Large intestine (tissue), 3 donors: ENCODE data around the gene PCBP3. TPM values are rescaled to one million over a fixed set of nuclear protein-coding genes. Genes with fewer than 3 reads are reported as not detected.

Source experiments
- DNase-seq, 2 donors: peaks; one replicate each; pipeline versions ENCODE4 v3.0.0 to v3.0.0-alpha.2; 2013
- H3K27ac ChIP-seq: one replicate; pipeline ENCODE4 v1.5.1; 2013; ENCODE audit warnings: low read length
- H3K27me3 ChIP-seq: 2 replicates; pipeline ENCODE4 v1.6.1; 2013; ENCODE audit warnings: low read length; ENCODE audit not compliant: control insufficient read depth, insufficient read depth
- H3K36me3 ChIP-seq: 2 replicates; pipeline ENCODE4 v1.6.1; 2013; ENCODE audit warnings: low read length; ENCODE audit not compliant: control insufficient read depth, insufficient read depth
- H3K4me1 ChIP-seq: one replicate; pipeline ENCODE4 v1.6.1; 2013; ENCODE audit warnings: low read length; ENCODE audit not compliant: control insufficient read depth, insufficient read depth
- H3K4me3 ChIP-seq: one replicate; pipeline ENCODE4 v1.5.1; 2013; ENCODE audit warnings: low read length
- H3K9me3 ChIP-seq: one replicate; pipeline ENCODE4 v1.6.1; 2013; ENCODE audit warnings: mild to moderate bottlenecking, low read depth, low read length, moderate library complexity; ENCODE audit not compliant: control insufficient read depth
- WGBS: methylation state at CpG from one replicate; pipeline ENCODE4 v1.1.5; 2013; ENCODE audit warnings: low lambda C conversion rate; ENCODE audit not compliant: insufficient coverage; 5-methylcytosine and 5-hydroxymethylcytosine counted together
- polyA plus RNA-seq: library from polyadenylated mRNA; unstranded; fragments of 120-200 nt; gene quantifications from one replicate; pipeline ENCODE4 v1.2.1, GENCODE V29; 2013

PCBP3 gene
- polyA plus RNA-seq, 1 donor, result 7.4 TPM

DNA sequence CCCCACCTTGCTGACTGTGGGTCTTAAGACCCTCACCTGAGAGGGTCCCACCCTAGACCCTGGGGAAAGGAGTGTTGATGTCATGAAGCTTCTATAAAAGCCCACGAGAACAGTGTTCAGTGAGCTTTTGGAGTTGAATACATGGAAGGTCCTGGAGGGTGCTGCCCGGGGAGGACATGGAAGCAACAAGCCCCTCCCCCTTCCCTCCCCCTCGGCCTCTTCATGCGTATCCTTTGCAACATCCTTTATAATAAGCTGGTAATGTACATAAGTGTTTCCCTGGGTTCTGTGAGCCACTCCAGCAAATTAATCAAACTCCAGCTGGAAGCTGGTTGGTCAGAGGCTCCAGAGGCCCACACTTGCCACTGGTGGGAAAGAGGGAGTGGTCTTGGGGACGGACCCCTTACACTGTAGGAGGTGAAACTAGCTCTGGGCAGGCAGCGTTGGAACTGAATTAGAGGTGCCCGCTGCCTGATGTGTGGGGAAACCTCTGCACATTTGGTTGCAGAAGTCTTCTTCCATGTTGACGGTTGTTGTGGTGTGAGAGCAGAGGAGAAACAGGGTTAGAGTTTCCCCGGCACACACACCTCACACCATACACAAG lies 323.4 kb downstream of the PCBP3 start:
- Histone ChIP-seq H3K27ac (no peak overlapping the region), H3K4me1 (peaks cover 13% of the 10 kb centered on the region), H3K9me3 (no peaks in the 10 kb centered on the region), H3K36me3 (no peaks in the 10 kb centered on the region), H3K4me3 (no peak overlapping the region), H3K27me3 (peaks cover 4% of the 10 kb centered on the region)
- no CpG with 5 or more reads among the region's 9 CpGs for WGBS
- no peak for DNase-seq

DNA sequence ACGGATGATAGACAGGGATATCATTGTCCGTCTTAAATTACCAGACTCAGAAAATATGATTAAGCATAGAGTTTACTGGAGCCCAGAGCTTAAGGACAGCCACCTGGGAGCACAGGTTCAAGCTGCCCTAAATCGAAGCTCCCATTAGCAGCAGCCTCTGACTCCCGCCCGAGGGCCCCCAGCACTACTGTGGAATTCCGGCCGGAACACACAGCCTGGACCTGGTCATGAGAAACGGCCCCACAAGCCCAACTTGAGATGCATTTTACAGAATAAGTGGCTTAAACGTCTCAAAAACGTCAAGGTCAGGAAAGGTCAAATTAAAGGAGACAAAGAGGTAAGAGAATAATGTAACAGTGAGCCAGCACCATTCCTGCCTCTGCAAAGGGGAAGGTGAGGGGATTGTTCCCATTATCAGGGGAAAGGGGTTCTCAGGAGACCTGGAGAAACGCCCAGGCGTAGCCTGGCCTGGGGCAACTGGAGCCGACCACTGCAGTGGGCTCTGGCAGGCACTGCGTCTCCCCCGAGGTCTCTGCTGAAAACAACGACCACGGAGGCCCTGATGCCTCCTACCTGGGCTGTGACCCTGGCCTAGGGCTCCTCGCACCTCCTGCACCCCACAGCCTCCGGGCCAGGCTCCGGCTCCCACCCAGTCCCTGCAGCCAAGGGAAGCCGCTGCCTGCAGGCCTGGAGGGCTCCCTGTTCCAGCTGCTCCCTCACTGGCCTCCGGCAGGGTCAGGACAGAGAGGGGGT lies 326.6 kb downstream of the PCBP3 start:
- no peak overlapping the region for H3K27ac ChIP-seq
- WGBS, result 43% methylated on average over 3 of the region's 22 CpGs
- H3K4me1 ChIP-seq, result peaks cover 31% of the 10 kb centered on the region
- no peaks in the 10 kb centered on the region for H3K36me3 ChIP-seq
- peaks cover 12% of the 10 kb centered on the region for H3K9me3 ChIP-seq
- no peak overlapping the region for H3K4me3 ChIP-seq
- H3K27me3 ChIP-seq, result peaks cover 36% of the 10 kb centered on the region
- DNase-seq, result no peak

DNA sequence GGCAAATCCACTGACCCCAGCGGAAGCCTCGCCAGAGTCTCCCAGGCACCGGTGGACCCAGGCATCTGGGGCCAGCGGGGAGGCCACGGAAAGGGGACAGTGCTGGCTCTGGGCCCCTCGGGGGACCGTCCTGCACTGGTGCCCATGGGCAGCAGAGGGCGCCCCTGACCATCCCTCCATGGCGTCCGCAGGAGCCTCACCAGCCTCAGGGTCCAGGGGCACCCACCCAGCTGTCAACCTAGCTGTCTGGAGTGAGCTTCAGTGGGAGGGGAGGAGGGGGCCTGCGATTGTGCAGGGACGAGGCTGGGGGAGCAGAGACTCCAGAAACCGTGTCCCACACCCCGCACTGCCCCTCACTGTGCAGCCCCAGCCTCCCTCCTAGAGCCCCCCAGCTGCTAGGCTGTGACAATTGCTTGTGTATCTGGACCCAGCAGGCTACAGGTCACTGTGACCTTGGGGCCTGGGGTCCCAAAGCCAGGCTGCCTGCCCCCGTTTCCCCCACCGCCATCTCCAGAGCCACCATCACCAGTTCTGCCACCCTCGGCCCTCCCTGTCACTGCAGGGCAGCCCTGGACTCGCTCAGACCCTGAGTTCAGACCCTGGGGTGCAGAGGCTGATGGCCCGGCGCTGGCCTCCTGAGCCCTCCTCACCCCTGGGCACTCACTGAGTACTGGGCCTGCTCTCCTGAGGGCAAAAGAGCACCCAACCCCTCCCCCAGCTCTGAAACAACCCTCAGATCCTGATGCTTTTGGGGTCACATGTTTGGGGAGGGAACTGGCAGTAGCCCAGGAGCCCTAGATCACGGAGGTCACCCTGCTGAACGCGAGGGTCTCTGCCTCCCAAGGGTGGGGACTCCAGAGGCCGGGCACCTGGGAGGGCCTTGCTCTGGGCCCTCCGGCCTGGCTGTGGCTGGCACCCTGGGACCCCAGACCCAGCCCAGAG lies 327.4 kb downstream of the PCBP3 start:
- H3K9me3 ChIP-seq, result peaks cover 12% of the 10 kb centered on the region
- H3K4me3 ChIP-seq, result no peak overlapping the region
- DNase-seq, result peak; percentile 37 to 47
- peaks cover 33% of the 10 kb centered on the region for H3K4me1 ChIP-seq
- WGBS, result no CpG with 5 or more reads among the region's 25 CpGs
- H3K27ac ChIP-seq, result no peak overlapping the region
- peaks cover 39% of the 10 kb centered on the region for H3K27me3 ChIP-seq
- no peaks in the 10 kb centered on the region for H3K36me3 ChIP-seq

DNA sequence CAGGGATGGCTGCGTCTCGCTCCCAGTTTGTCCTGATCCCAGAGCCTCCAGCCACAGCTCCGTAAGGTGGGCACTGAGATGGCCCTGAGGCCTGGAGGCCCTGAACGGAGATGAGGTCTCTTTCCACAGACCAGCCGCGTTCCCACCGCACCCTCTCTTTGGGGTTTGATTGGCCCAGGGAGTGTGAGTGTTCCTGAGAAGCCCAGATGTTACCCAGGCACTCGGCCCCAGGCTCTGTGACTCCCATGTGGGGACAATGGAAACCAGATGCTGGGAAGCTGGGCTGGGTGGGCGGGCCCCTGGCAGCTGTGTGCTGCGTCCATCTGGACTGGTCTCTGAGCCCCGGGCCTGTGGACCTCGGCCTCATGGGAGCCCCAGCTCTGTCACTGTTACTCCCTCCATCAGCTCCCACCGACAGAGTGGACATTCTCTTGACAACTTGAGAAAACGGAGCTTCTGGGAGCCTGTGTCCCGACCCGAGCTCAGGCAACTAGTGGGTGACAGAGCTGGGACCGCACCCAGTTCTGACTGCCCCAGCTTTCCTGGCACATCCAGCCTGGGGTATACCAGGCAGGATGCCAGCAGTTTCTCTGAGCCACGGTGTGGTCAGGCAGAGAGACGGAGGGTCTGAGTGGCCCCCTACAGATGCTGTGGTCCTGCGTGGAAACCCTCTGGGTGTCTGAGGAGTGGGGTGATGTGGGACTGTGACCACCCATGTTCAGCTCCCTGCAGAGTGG lies 328.3 kb downstream of the PCBP3 start:
- Histone ChIP-seq H3K27ac (peak overlapping the region; percentile 91), H3K4me1 (peaks cover 33% of the 10 kb centered on the region), H3K27me3 (peaks cover 43% of the 10 kb centered on the region), H3K36me3 (no peaks in the 10 kb centered on the region), H3K4me3 (no peak overlapping the region), H3K9me3 (peaks cover 12% of the 10 kb centered on the region)
- peak in 1 of 2 donors; percentile 27 for DNase-seq
- WGBS, result no CpG with 5 or more reads among the region's 20 CpGs

DNA sequence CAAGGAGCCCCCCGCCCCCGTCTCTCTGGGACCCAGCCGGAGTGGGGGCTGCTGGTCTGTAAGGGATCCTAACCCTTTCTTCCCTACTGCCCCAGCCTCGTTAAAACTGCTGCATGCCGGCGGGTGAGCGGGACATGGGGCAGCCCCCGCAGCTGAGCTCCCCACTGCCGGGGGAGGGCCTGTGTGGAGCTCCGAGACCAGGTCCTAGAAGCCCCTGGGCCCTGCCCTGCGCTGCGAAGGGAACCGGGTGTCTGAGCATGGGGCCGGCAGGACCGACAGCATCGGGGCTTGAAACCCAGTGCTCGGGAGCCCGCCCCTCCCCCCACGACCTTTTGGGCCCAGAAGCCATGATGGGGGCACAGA lies 328.8 kb downstream of the PCBP3 start:
- WGBS, result no CpG with 5 or more reads among the region's 19 CpGs

DNA sequence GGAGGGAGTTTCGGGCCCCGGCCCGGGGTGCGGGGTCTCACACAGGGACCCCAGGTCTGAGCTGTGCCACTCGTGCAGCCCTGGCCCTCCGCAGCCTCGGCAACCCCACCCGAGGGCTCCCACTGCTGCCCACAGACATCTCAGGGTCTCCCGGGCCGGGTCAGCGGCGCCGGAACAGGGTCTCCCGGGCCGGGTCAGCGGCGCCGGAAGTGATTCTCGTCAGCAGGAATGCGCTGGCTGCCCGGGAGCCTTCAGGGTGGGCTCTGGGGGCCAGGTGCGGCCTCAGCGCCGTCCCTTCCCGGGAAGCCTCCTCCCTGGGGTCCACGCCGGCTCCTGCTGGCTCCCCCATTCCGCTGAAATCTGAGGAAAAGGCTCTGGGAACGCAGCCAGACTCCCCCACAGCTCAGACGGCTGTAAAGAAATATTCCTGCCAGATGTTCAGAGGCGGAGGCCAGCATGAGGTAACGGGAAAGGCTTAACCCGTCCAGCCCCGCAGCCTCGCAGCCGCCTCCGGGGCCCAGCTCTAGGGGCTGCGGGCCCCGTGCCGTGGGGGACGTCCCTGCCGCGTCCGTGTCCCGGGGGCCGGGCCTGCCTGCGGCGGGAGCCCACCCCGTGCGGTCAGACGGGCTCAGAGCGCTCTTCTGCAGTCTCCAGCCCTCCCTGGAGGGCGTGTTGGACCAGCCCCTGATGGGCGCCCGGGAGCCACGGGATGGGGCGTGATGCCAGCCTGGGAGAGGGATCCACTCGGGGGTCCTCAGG lies 329.4 kb downstream of the PCBP3 start:
- no peaks in the 10 kb centered on the region for H3K36me3 ChIP-seq
- peak; percentile 65 to 76 for DNase-seq
- H3K27me3 ChIP-seq, result peaks cover 49% of the 10 kb centered on the region
- peaks cover 12% of the 10 kb centered on the region for H3K9me3 ChIP-seq
- H3K4me1 ChIP-seq, result peaks cover 33% of the 10 kb centered on the region
- no CpG with 5 or more reads among the region's 58 CpGs for WGBS
- H3K27ac ChIP-seq, result peak overlapping the region; percentile 91
- H3K4me3 ChIP-seq, result peak overlapping the region; percentile 53

More for the DNA sequence above, 328.8 kb downstream of the PCBP3 start:
- Histone ChIP-seq H3K36me3 (no peaks in the 10 kb centered on the region), H3K4me3 (peak overlapping the region; percentile 53), H3K27ac (peak overlapping the region; percentile 91), H3K4me1 (peaks cover 33% of the 10 kb centered on the region), H3K9me3 (peaks cover 12% of the 10 kb centered on the region), H3K27me3 (peaks cover 47% of the 10 kb centered on the region)
- peak in 1 of 2 donors; percentile 23 for DNase-seq

DNA sequence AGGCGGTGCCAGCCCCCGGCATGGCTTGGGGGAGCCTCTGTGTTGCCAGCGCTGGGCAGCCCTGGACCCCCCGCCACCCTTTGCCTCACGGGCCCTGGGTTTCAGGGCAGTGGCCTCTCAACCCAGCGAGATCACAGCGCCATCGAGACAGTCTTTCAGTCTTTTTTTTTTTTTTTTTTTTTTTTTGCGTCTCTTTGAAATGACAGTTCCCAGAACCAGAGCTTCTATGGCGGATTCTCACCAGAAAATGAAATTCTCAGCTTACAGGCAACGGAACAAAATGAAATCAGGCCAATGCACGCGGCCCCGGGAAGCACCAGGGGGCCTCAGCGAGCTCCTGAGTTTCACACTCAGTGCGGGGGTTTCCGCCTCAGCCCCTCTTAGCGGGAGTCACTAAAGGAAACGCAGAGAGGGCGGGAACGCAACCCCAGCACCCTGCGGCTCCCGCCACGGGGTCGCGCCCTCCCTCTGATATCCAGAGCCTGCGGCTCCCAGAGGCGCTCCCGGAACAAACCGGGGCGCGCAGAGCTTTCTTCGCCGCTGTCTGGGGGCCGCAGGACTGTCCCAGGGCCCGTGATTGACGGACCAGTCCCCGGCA lies 330.0 kb downstream of the PCBP3 start:
- peaks cover 33% of the 10 kb centered on the region for H3K4me1 ChIP-seq
- H3K27ac ChIP-seq, result peak overlapping the region; percentile 91
- H3K4me3 ChIP-seq, result peak overlapping the region; percentile 53
- no peaks in the 10 kb centered on the region for H3K36me3 ChIP-seq
- DNase-seq, result peak; percentile 63 to 73
- peaks cover 54% of the 10 kb centered on the region for H3K27me3 ChIP-seq
- no CpG with 5 or more reads among the region's 38 CpGs for WGBS
- H3K9me3 ChIP-seq, result peaks cover 12% of the 10 kb centered on the region

DNA sequence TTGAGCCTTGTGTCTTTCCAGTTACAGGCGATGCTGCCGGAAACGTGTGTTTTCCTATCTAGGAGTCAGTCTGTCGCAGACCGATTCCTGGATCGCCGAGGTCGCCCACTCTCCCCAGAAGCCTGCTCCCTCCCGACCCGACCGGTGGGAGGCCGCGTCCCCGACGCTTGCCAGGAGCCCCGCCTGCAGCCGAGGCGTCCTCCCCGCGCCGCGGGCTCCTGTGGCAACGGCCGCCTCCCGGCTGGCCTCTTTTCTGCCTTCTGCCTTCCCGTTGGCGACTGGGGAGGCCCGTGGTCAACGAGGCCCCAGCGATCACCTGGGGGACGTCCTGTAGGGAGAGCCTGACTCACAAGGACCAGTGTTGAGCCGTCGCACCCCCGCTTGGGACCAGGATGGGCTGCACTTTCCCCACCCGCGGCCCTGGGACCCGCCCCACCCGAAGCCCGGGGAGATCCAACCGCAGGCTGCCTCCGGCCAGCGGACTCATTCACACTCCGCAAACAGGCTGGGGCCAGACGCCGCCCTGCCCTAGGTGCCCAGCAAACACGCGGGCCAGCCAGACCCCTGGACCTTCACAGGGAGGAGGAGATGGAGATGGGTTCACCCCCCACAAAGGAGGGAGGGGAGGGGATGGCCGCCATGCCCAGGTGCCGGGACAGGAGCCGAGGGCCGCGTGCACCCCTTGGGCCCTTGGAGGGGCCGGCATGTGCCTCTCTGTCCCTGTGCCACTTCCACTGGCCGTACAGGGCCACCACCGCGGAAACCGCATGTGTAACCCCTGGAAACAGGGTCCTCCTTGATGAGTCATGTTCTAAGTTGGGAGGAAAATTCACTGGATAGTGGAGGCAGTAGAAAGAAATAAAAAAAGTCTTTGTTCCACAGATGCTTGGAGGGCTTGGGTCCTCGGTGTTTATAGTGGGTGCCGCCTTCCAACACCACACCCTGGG lies 330.8 kb downstream of the PCBP3 start:
- peaks cover 12% of the 10 kb centered on the region for H3K9me3 ChIP-seq
- H3K27ac ChIP-seq, result peak overlapping the region; percentile 91
- peaks cover 33% of the 10 kb centered on the region for H3K4me1 ChIP-seq
- no peaks in the 10 kb centered on the region for H3K36me3 ChIP-seq
- peaks cover 59% of the 10 kb centered on the region for H3K27me3 ChIP-seq
- no CpG with 5 or more reads among the region's 59 CpGs for WGBS
- DNase-seq, result no peak
- peak overlapping the region; percentile 53 for H3K4me3 ChIP-seq
